ENCODE results near the gene TMPRSS4.
A peak's percentile ranks its signal among the peaks of the same experiment; 100 is the strongest.

Gene TMPRSS4

DNA sequence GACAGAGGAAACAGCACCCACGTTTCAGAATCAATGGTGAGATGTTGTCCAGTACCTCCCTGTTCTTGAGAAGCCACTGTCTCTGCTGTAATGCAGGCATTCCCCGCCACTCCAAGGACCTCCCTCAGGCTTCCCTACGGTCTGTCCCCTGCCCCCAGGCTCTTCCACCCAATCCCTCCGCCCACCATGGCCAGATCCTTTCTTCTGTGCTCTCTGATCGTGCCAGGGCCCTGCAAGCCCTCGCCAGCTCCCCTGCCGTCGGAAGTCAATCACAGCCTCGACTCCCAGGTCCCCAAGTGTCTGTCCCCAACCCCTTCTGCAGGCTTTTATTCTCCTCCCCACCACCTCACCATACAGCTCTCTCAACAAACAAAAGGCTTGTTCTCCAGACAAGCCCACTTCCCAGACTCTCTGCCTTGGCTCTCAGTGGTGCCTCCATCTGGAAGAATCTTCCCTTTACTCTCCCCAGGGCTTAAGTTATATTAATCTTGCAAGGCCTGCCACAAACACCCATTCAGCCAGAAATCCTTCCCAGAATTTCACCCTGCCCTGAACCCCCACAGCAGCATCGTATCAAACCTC lies 62.1 kb downstream of the TMPRSS4 start:
- no peak for DNase-seq

DNA sequence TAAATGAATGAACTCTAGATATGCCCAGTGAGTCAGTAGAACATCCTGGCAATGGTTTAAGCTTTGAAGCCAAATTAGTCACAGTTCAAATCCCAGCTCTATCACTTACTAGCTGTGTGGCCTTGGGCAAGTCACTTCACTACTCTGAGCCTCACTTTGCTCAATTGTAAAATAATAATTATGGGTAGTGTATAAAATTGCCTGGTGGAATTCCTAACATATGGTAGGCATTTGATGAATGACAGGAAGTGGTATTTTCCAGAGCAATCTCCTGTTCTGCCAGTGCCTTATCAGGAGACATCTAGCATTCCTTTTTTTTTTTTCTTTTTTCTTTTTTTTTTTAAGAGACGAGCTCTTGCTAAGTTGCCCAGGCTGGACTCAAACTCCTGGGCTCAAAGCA lies 62.7 kb downstream of the TMPRSS4 start:
- DNase-seq = no peak

DNA sequence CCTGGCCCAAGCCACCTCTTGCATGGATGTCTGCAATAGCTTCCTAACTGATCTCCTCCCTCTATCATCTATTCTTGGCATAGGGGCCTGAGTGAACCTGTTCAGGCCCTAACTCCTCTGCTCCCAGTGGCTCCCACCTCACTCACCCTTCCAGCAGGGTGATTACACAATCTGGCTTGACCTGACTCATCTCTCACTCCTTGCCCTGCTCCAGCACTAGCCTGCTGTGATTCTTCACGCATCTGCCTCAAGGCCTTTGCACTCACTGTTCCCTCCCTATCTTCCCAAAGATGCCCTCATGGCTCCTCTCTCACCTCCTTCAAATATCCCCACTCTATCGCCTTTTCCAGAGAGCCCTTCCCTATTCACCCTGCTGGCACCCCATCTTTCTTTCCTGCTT lies 65.2 kb downstream of the TMPRSS4 start:
- no peak for DNase-seq

DNA sequence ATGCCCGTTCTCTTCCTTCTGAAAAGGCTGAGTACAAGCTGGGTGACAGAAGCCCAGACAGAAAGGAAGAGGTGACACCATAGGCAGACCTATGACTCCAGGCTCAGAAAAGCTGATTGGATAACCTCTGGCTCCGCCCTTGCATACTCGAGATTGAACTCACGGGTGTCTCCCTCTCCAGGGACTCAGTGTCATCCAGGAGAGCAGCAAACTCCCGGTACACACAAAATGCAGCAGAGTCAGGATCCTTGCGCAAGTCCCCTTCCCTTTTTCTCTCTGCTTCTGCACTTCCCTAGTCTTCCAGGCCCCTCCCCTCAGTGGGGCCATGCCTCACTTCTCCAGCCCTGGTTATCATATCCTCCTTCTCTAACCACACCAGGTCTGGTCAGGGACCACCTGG lies 65.9 kb downstream of the TMPRSS4 start:
- DNase-seq = no peak

DNA sequence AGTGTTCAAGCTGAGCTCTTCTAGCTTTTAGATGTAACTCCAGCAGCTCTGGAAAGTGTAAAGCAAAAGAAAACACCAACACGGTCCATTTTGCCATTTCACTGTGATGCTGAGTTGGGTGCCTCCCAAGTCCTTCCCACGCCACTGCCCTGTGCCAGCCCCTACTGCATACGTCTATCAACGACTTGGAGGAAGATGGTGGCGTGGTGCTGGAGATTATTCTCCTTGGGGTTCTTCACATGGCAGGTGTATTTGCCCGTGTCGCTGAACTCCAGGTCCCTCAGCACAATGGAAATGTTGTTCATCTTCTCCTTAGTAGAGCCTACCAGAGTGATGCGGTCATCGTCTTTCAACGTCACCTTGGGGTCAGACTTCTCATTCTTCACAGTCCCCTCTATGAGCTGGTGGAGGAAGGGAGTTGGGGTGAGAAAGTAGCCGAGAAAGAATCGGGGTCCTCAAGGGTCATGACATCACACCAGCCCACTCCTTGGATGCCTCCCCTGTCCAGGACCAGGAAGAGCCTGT lies 66.8 kb downstream of the TMPRSS4 start:
- no peak for DNase-seq

DNA sequence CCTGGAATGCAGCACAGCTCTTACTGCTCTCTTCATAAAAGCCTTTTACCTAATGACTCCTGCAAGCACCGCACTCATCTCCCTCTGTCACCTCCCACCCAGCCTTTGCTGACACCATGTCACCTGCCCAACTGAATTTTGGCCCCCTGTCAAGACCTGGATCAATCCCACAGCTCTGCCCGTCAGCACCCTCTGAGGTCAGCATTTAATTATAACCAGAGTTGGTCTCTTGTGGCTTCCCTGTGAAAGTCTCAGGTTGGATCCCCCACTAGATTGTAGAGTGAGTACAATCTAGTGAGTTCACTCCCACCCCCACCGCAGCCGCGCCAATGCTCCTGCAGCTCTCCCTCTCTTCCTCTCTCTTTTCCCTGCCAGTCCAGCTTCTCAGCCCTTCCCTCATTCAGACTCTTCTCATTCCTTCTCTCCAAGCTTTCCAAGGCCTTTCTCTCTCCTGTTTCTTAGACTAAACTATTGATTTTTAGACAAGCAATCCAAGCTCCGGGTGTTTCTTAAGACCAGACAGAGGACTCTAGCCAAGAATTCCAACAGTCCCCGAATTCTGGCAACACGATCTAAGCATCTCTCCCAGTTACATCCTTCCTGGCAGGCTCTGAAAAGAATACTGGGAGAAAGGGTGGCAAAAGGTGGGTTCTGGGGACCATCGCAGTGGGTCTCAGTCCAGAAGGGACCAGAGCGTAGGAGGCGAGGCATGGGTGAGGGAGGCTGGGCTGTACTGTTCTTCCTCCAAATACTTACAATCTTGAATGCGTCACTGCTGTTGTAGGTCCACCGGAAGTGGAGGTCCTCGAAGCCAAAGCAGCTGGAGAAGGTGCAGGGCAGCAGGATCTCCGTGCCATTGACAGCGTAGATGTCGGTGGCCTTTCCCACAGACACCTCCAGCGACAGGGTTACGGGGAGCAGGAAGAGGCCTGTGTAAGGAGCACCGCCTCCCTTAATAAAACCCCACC lies 67.7 kb downstream of the TMPRSS4 start:
- no peak for DNase-seq

DNA sequence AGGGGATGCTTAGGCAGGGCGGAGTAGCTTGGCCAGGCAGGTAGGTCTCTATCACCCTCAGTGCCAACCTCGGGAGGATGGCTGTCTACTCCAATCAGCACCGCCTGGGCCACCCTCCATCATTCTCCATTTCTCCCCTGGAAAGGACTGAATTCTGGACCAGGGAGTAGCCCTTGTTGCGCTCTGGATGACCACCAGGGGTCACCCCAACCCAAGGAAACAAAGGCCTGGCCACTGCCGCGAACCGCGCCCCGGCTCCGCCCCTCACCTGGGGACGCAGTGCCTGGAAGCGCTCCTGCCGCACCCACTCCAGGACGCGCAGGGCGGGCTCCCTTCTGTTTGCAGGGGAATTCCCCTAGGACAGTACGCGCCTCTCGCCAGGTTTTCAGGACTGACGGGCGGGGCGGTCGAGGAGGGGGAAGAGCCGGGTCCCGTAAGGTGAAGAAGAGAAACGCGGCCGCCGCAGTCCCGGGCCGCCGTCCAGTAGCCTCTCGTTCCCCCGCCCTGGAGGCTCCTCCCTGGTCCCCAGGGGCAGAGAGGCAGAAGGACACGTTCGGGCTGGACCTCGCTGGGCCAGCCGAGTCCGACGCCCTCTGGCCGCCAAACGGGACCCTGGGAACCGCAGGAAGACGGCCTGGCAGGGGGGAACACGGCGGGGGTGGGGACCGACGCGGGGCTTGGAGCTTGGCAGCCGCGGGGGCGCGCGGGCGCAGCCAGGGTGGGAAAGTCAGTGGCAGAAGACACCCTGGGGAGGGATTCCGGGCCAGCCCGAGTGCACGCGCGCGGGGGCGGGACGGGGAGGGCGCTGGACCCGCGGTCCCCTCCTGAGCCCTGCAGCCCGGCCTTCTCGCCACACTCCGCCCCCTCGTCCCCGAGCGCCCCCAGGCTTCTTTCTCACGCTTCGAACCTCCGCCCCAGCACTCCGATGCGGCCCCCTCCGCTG lies 68.7 kb downstream of the TMPRSS4 start:
- DNase-seq = peak in 1 of 2 experiments; percentile 51

DNA sequence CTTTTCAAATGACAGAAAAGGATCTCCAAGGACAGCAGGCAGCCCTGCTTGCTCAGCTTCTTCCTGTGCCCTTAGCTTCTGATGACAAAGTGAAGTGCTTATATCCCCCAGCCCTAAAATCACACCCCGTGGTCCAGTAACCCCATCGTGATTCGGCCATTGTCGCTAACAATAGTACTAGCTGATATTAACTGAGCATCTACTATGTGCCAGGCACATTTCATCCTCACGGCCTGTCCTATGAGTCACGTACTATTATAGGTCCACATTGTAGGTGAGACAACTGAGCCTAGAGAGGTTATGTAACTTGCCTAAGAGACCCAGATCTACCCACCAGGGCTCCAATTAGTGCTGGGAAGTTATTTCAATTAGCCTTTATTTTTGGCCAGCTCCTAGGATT lies 69.7 kb downstream of the TMPRSS4 start:
- no peak for DNase-seq

DNA sequence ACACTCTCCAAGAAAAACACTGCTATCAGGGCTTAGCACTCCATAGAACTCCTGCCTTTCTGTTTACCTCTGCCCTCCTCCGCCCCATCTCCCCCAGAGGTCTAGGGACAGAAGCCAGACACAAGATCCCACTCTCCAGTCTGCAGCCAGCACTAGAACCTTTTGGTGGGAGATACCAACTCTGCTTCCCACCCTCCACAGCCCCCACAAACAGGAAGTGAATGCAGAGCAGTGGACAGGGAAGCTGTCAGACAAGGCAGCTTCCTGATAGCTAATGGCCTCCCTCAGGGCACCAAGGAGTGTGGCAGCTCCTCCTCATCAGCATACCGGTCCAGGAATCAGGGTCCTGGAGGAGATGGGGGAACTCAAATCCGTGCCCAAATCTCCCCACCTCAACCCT lies 70.6 kb downstream of the TMPRSS4 start:
- DNase-seq = no peak

DNA sequence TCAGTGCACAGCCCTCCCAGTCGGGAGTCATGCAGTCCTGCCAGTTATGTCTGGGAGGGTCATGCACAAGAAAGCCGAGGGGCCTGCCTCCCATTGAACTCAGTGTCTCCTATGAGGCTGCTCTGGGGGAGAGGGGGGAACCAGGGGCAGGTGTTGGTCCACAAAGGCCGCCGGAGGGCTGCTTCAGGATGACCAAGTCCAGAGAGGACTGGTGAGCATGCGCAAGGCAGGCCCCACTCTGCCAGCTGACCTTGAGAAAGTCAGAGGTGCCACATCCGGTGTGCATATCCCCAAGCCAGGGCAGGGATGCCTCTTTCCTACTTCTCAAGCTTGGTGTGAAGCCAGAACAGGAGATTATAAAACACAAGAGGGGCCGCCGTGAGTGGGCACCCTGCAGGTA lies 71.4 kb downstream of the TMPRSS4 start:
- DNase-seq = no peak

DNA sequence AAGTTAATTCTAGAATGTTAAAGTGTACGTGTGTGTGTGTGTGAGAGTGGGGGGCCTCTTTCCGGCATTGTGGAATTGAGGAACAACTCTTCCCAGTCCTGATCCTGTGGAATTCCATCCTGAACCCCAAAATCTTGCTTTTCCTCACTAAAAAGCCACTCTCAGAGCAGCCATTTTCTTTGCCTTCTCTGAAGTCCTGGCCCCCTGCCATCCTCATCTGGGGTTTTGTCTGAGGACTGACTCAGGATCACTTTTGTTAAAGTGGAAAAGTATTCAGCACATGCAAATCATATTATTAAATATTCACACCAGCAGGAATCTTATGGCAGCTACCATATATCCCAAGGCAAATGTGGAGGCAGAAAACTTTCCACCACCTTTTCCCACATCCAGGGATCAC lies 72.0 kb downstream of the TMPRSS4 start:
- DNase-seq = no peak

DNA sequence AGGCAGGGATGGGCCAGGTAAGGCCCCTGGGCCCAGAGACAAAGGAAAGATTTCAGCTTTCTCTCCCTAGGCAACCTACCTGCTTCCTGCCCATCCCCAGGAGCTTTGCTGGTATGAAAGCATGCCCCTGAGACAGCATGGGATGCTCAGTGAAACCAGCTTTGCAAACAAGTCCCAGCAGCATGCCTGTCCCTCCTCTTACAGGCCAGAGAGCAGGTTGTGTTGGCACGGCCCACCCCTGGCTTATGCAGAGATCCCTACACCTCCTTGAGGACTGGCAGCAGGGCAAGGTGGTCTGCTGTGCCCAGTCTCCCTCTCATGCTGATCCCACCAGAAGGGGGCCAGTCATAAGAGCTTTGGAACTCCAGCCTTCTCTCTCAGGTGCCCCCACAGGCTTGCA lies 72.6 kb downstream of the TMPRSS4 start:
- no peak for DNase-seq

DNA sequence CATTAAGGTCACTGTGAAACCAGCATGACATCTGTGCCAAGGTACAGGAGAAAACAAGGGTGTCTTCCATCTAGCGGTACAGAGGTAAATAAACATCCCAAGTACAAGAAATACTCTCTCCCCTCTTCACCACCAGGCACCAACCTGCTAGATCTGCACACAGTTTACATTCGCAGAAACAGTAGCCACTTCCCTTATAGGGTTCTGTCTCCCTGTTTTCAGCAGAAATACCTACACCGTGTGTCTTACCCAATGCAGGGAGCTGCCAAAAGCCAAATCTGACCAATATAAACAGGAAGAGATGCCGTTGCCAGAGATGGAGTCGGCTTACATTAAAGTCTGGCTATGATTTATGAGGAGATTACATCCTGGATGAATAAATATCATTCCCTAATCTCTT lies 74.6 kb downstream of the TMPRSS4 start:
- no peak for DNase-seq

DNA sequence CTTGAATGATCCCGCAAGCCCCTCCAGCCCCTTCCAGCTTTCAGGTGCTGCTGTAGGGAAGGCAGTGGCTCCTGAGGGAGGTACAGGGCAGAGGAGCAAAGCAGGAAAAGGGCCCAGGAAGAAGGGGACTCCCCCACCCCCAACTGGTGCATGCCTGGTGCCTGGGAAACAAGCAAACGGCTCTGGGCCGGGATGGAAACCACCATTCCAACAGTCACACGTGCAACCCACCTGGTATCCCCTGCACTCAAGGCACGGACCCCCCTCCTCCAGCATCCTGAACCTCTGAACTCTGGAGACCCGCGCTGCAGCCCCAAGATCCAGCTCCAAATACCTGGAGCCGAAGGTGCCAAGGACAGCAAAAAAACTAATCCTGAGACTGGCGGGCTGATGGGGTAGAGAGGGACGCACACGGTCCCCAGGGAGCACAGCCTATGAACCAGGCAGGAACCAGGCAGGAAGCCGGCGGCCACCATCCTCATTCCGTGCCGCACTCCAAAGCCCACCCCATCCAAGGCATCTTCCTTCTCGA lies 75.2 kb downstream of the TMPRSS4 start:
- DNase-seq = no peak

DNA sequence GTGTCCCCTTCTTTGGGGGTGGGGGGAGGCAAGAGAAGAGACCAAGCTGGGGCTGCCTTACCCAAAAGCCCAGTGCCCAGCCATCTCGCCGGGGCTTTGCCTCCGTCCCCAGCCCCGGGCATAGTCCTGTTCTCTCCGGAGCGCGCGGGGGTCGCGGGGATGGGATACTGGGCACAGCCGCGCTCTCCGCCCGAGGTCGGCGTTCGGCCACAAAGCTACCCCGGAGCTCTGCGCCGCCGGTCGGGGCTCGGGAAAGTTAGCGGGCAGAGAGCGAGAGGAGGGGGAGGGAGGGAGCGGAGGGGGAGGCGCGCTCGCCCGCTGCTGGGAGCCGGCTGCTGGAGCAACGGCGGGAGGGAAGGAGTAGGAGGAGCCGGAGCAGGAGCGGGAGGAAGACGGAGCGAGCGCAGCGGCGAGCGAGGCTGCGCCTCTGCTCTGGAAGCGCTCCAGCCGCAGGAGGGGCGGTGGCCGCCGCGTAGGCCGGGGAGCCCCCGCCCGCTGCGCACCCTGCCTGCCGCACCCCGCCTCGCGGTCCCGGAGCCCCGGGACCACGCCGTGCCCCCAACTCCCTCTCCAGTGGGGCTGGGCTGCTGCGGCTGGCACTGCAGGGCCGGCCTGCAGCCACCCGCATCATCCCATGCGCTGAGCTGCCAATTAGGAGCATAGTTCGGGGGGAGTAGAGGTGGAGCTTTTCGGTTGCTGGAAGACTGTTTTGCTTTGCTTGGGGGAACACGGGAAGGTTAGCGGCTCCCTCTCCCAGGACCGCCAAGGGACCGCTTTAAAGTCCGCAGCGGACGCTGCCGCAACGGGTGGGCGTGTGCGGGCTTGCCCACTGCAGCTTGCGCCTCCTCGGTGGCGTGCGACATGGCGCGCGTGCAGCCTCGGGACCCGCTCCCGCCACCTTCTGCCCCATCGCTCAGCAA lies 75.9 kb downstream of the TMPRSS4 start, which contains the start of gene SCN4B:
Gene SCN4B, minus strand, starts transcription at position 272 of the 920 bp plus-strand sequence. Its CDS starts 150 bp downstream, at position 122.
- DNase-seq = no peak

DNA sequence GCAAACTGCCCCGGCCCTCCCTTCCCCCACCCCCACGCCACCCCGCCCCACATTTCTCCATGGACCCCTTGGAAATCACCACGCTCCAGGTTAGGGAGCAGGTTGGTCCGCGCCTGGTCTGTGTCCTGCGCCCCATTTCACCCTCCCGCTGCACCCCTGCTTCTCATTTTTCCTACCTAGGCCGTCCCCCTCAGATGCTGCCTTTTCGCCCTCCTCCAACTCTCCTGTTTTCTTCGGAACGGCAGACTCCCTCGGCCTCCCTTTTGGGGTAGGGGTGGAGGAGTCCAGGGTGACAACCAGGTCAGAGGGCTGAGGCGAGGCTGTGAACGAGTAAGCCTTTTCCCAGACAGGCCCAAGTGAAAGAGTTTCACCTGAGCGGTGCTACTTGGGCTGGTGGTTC lies 76.6 kb downstream of the TMPRSS4 start:
- DNase-seq = no peak

DNA sequence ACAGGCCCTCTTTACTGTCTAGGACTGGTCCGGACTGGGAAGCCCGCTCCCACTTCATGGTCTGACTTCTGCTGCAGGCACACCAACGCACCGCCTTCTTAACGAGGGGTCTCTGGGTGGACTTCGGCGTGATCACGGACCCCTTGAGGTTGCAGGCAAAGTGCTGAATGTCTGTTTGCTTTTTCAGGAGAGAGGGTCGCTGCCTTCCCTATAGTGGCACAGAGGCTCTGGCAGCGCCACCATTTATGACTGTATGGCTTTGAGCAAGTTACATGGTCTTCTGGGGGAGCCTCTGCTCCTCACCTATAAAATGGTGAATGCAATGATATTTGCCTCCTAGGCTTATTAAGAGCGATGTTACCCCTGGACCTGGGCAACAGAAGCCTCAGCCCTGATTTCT lies 77.1 kb downstream of the TMPRSS4 start:
- no peak for DNase-seq

DNA sequence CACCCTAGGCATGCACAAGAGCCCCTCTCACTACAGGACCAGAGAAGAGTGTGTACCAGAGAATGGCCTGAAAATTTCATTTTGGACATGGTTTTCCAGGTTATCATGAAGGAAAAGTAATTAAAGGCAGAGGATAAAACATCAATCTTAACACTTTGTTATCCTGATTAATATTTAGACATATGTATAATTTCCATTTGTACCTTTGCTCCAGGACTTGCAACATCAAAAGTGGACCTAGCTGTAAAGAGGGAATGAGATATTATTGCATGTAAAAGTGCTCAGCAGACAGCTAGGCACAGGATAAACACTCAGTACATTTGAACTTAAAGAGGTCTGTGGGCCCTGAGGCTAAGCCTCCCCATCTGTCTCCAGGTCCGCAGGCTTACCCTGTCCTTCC lies 77.8 kb downstream of the TMPRSS4 start:
- DNase-seq = no peak

DNA sequence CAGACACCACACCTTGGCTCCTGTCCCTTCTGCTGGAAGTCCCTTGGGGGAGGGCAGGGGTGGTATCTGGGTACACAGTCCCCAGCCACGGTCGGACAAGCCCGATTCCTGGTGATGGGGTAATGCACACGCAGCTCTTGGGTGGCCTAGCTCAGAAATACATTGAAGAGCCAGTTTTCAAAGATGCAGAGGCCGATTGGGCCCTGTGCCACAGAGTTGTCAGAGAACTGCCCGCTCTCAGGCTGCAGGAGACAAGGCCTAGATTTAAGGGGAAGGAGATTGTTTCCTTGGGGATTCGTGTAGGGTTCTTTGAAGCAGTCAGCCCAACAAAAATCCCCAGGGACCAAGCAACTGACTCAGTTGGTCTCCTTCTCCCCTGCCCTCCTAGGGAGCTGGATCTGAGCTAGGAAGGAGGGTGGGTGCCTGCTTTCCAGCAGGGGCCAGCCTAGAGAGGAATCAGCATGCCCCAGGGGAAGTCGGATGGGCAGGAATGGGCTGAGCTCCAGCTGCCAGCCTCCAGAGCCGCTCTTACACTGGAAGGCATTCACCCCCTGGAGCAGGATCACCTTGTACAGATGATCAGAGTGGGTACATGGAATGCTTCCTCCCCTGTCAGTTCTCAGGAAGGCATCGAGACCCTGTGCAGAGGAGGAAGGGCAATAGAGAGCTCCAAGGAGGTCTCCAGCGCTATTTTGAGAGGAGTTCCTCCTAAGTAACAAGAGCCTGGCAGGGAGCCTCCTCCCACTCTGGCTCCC lies 79.1 kb downstream of the TMPRSS4 start:
- no peak for DNase-seq

DNA sequence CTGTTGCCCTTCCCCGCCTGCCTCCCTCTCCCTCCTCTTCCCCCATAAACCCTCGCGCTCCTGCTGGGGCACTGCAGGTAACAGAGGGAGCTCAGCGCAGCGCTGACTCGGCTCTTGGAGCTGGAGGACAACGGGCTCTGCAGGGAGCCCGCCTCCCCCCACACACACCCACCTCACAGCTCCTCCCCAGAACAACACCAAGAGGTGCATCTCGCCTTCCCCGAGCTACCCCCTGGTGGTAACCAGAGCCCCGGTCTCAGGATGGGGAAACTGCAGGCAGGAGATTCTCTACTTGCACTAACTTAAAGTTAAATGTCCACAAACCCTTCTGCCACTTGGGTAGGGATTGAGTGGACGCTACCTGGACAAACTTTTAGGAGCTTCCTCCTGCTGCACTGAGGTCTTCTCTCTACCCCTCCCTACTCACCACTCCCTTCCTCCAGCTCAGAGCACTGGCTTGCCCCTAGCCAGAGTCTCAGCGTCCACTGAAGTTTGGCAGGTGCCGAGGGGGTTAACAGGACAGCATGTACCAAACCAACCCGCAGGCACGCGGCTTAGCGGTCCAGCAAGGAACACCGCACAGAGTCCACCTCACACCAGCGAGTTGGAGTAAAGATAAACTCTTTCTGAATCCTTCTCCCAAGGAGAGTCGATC lies 79.8 kb downstream of the TMPRSS4 start:
- DNase-seq = no peak
